Gastroesophageal sphincter (tissue), 4 donors: Measurements from ENCODE around the gene APBA2. TPM values are rescaled to one million over a fixed set of nuclear protein-coding genes. Genes with fewer than 3 reads are reported as not detected.

Experiments
- ATAC-seq: fragments of 150-250 bp; one replicate; pipeline ENCODE4 v1.9.1; 2016; ENCODE audit warnings: mild to moderate bottlenecking, moderate library complexity
- H3K27ac ChIP-seq, 4 donors: fragments of 200-600 bp; sonication (generic) in 3 of 4; 1 replicate in 3 of 4; 2 replicates in 1 of 4; pipeline ENCODE4 v1.5.1; 2016 to 2019
- H3K27me3 ChIP-seq: fragments of 200-600 bp; sonication (generic); one replicate; pipeline ENCODE4 v1.5.1; 2019
- H3K36me3 ChIP-seq, 2 donors: fragments of 200-600 bp; sonication (generic); one replicate each; pipeline ENCODE4 v1.5.1; 2019; ENCODE audit warnings: control low read depth in 1 of 2
- H3K4me1 ChIP-seq, 3 donors: fragments of 200-600 bp; sonication (generic); 1 replicate in 2 of 3; 2 replicates in 1 of 3; pipeline ENCODE4 v1.5.1; 2016 to 2019; ENCODE audit warnings: control low read depth in 2 of 3
- H3K4me3 ChIP-seq, 2 donors: fragments of 200-600 bp; sonication (generic); one replicate each; pipeline ENCODE4 v1.5.1; 2019; ENCODE audit warnings: mild to moderate bottlenecking in 1 of 2, moderate library complexity in 1 of 2
- H3K9me3 ChIP-seq, 3 donors: fragments of 200-600 bp; sonication (generic); one replicate each; pipeline ENCODE4 v1.5.1; 2017 to 2019; ENCODE audit warnings: control low read depth in 2 of 3
- CTCF ChIP-seq, 4 experiments: fragments of 200-600 bp in 2 of 4; fragments of 450-650 bp in 2 of 4; sonication (generic) in 1 of 4; IDR thresholded peaks; one replicate each; pipeline ENCODE4 v1.5.1; 2017 to 2019; ENCODE audit warnings: antibody characterized with exemption in 4 of 4, mild to moderate bottlenecking in 2 of 4, moderate library complexity in 2 of 4
- EP300 ChIP-seq: sonication (generic); formaldehyde crosslinking; IDR thresholded peaks from one replicate; pipeline ENCODE4 v1.6.1; 2017; ENCODE audit warnings: antibody characterized with exemption, mild to moderate bottlenecking
- POLR2A ChIP-seq, 2 donors: fragments of 450-650 bp; IDR thresholded peaks; one replicate each; pipeline ENCODE4 v1.6.1; 2017; ENCODE audit warnings: antibody characterized with exemption in 2 of 2, mild to moderate bottlenecking in 2 of 2, moderate library complexity in 1 of 2
- POLR2AphosphoS5 ChIP-seq: sonication (generic); formaldehyde crosslinking; IDR thresholded peaks from one replicate; pipeline ENCODE4 v1.6.1; 2017; ENCODE audit warnings: antibody characterized with exemption
- WGBS, 2 donors: methylation state at CpG; one replicate each; pipeline ENCODE4 v1.1.5; 2018; ENCODE audit warnings: low coverage in 1 of 2; 5-methylcytosine and 5-hydroxymethylcytosine counted together
- total RNA-seq, 4 donors: library from RNA; depleted of rRNA; stranded (reverse); fragments of >200 nt; gene quantifications; one replicate each; pipeline ENCODE4 v1.1.0, GENCODE V29; 2016

Gene APBA2
- total RNA-seq, 4 donors from 2014 or later = 3.1 to 14.9 (median 4.2) TPM

- no peak overlapping the region for H3K4me3 ChIP-seq
- 68% methylated on average over 3 to 4 of the region's 11 CpGs for WGBS, 2 donors
- TF ChIP-seq CTCF (IDR thresholded peaks at IDR 0.05) (no peak), POLR2A (IDR thresholded peaks at IDR 0.05) (no peak), POLR2AphosphoS5 (no peak), EP300 (no peak)
Observed at GRCh38 chr15:28904541-28905315, 19.0 kb downstream of the APBA2 start.

GRCh38 chr15:28907338-28907960, 21.7 kb downstream of the APBA2 start:
- Histone ChIP-seq H3K27me3 (no peaks in the 10 kb centered on the region), H3K36me3 (no peaks in the 10 kb centered on the region), H3K4me1 (no peaks in the 10 kb centered on the region), H3K4me3 (no peak overlapping the region), H3K27ac (no peak overlapping the region), H3K9me3 (no peaks in the 10 kb centered on the region)
- no peak for TF ChIP-seq POLR2AphosphoS5
- no peak for TF ChIP-seq POLR2A (IDR thresholded peaks at IDR 0.05)
- no peak for TF ChIP-seq CTCF (IDR thresholded peaks at IDR 0.05)
- 58 to 84% methylated on average over 2 to 6 of the region's 11 CpGs for WGBS, 2 donors
- ATAC-seq = no peak

More at GRCh38 chr15:28904541-28905315, 19.0 kb downstream of the APBA2 start:
- no peak overlapping the region for H3K27ac ChIP-seq
- H3K27me3 ChIP-seq = peaks cover 5% of the 10 kb centered on the region
- no peaks in the 10 kb centered on the region for H3K36me3 ChIP-seq
- no peaks in the 10 kb centered on the region for H3K4me1 ChIP-seq
- H3K9me3 ChIP-seq = no peaks in the 10 kb centered on the region
- ATAC-seq = no peak

GRCh38 chr15:28909958-28910500, 24.3 kb downstream of the APBA2 start:
- Histone ChIP-seq H3K27me3 (no peaks in the 10 kb centered on the region), H3K4me3 (no peak overlapping the region), H3K27ac (no peak overlapping the region), H3K36me3 (no peaks in the 10 kb centered on the region), H3K9me3 (no peaks in the 10 kb centered on the region), H3K4me1 (no peaks in the 10 kb centered on the region)
- WGBS, 2 donors = 75 to 83% methylated on average over 2 to 5 of the region's 7 CpGs
- no peak for TF ChIP-seq EP300
- no peak for TF ChIP-seq POLR2A (IDR thresholded peaks at IDR 0.05)
- ATAC-seq = no peak

- H3K4me3 ChIP-seq = no peak overlapping the region
- ATAC-seq = no peak
- H3K27me3 ChIP-seq = no peaks in the 10 kb centered on the region
- no peaks in the 10 kb centered on the region for H3K9me3 ChIP-seq
- no peaks in the 10 kb centered on the region for H3K36me3 ChIP-seq
- H3K4me1 ChIP-seq = no peaks in the 10 kb centered on the region
- WGBS, 2 donors = 48 to 70% methylated on average over 6 to 7 of the region's 8 CpGs
- no peak overlapping the region for H3K27ac ChIP-seq
- no peak for TF ChIP-seq EP300
- no peak for TF ChIP-seq CTCF (IDR thresholded peaks at IDR 0.05)
- no peak for TF ChIP-seq POLR2AphosphoS5
- TF ChIP-seq POLR2A (IDR thresholded peaks at IDR 0.05) = no peak
Observed at GRCh38 chr15:28911310-28911931, 25.6 kb downstream of the APBA2 start.

- TF ChIP-seq EP300 = no peak
- no peak for TF ChIP-seq POLR2A (IDR thresholded peaks at IDR 0.05)
- TF ChIP-seq POLR2AphosphoS5 = no peak
- TF ChIP-seq CTCF (IDR thresholded peaks at IDR 0.05) = no peak
- H3K4me1 ChIP-seq = no peaks in the 10 kb centered on the region
- no peak for ATAC-seq
- no peak overlapping the region for H3K27ac ChIP-seq
- no peak overlapping the region for H3K4me3 ChIP-seq
- H3K36me3 ChIP-seq = no peaks in the 10 kb centered on the region
- WGBS, 2 donors = 63% methylated on average over 2 of the region's 2 CpGs; no CpG with 5 or more reads in 1 of the 2 donors
- no peaks in the 10 kb centered on the region for H3K27me3 ChIP-seq
- H3K9me3 ChIP-seq = no peaks in the 10 kb centered on the region
Observed at GRCh38 chr15:28912422-28912821, 26.6 kb downstream of the APBA2 start.
